ENCODE data around the gene DAB1.

- TF ChIP-seq, protein P1, sequence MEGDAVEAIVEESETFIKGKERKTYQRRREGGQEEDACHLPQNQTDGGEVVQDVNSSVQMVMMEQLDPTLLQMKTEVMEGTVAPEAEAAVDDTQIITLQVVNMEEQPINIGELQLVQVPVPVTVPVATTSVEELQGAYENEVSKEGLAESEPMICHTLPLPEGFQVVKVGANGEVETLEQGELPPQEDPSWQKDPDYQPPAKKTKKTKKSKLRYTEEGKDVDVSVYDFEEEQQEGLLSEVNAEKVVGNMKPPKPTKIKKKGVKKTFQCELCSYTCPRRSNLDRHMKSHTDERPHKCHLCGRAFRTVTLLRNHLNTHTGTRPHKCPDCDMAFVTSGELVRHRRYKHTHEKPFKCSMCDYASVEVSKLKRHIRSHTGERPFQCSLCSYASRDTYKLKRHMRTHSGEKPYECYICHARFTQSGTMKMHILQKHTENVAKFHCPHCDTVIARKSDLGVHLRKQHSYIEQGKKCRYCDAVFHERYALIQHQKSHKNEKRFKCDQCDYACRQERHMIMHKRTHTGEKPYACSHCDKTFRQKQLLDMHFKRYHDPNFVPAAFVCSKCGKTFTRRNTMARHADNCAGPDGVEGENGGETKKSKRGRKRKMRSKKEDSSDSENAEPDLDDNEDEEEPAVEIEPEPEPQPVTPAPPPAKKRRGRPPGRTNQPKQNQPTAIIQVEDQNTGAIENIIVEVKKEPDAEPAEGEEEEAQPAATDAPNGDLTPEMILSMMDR (IDR thresholded peaks at IDR 0.05), result no peak
- no peak for TF ChIP-seq POLR2A (IDR thresholded peaks at IDR 0.05)
Measured at GRCh38 chr1:57222801-57223200, 201.1 kb downstream of the DAB1 start.
